Right hindlimb (tissue), 1 donor: Measurements from ENCODE around the gene MTHFR.

Experiments used
- DNase-seq: peaks from one replicate; pipeline ENCODE4 v3.0.0-alpha.2; 2018

Gene MTHFR

DNA sequence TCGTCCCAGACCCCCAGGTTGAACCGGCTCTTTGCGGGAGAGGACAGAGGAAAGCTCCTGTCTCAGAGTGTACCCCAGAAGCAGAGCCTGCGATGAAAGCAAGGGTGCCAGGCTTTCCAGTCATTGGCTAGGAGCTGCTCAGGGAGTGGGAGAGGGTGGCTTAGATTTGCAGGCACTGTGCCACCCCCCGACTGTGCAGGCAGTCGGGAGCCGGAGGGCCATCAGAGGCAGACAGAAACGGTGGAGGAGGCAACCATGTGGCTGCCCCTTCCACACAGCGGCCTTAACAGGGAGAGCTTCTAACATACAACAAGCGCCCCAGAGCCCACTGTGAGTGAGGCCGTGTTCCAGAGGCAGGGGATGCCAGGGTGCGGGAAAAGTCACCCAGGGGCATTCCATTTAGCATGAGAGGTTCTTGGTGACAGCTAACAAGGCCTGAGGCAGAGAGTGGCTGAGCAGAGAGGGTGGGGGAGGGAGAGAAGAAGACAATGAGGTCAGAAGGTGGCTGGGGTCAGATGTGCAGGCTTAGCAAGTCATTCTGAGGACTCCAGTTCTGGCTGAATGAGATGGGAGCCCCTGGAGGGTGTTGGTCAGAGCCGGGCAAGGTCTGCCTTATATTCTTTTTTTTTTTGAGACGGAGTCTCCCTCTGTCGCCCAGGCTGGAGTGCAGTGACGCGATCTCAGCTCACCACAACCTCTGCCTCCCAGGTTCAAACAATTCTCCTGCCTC, 53.2 kb downstream of the MTHFR start:
- no peak for DNase-seq

DNA sequence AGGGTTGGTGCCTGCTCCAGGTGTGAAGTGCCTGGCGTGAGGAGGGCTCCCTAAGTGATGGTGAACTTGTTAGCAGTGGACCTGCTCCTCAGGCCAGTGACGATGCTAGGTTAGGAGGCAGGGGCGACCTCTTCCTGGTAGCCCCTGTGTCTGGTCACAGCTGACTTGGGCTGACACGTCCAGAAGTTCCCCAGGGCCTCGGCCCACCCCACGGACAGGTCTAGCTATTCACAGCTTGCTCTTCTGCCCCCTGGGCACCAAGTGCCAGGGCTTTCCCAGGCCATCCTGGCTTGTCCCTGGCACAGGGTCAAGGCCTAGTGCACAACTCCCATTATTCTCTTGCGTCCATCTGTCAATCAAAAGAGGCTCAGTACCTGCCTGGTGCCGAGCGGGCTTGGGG, 54.7 kb downstream of the MTHFR start:
- no peak for DNase-seq

DNA sequence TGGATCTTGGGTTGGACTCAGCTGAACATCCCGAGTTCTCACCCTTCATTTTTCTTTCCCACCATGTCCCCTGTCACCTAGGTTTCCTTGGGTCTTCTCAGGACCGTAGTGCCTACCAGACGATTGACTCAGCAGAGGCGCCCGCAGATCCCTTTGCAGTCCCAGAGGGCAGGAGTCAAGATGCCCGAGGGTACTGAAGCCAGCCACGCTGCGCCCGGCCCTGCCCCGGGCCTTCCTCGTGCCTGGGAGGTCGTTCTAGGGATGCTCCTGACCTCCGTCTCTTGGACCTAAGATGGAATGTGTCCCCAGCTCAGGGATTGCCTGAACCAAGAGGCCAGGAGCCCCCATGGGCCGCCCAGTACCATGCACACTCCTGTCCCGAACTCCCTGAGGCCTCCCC, 55.8 kb downstream of the MTHFR start:
- DNase-seq = no peak

DNA sequence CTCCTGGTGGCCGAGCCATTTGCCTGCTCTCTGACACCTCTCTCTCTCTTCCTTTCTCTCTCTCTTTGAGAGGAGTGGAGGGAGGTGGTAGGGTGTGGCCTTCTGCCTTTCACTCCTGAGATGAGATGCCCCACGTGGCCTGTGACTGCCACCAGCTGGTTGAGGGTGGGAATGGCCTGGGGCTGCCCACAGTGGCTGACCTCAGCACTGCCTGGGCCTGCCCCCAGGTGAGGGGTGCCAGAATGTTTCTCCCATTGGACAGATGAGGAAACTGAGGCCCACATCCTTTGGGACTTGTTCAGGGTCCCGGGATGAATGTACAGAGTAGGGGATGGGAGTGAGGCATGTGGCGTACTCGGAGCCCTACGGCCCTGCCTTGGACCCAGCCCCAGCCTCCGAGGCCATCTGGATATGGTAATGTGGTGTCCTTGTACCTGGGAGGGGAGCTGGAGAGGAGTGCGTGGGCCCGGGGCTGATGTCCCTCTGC, 56.5 kb downstream of the MTHFR start:
- no peak for DNase-seq

DNA sequence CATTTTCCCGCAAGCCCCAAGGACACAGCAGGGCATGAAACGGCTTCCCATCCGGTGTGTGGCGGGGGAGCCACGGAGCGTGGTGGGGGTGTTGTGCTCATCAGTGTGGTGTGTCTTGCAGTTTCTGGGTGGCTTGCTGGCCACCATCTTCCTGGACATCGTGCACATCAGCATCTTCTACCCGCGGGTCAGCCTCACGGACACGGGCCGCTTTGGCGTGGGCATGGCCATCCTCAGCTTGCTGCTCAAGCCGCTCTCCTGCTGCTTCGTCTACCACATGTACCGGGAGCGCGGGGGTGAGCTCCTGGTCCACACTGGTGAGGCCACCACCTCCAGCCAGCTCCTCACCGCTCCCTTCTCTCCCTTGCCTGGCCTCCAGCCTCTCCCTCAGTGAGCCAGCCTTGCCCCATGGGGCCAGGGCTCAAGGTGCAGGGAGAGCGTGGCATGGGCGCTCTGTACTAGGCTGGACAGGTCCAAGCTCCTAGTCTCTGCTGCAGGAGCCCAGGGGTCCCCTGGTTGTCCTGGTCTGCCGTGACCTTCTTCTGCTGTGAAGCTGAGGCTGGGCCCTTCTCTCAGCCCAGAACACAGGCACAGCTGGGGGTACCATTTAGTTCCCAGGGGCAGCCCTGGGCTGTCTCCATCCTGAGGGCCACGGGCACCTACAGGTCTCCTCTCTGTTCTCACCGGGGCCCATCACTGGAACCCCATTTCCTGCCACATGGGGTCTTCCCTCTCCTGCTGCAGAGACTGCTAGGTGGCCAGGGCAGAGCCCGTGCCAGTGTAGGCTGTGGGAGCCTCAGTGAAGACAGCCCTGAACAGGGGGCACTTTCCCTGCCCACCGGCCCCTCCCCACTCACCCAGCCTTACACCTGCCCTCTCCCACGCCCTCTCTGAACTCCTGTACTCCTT, 57.2 kb downstream of the MTHFR start:
- DNase-seq = no peak

DNA sequence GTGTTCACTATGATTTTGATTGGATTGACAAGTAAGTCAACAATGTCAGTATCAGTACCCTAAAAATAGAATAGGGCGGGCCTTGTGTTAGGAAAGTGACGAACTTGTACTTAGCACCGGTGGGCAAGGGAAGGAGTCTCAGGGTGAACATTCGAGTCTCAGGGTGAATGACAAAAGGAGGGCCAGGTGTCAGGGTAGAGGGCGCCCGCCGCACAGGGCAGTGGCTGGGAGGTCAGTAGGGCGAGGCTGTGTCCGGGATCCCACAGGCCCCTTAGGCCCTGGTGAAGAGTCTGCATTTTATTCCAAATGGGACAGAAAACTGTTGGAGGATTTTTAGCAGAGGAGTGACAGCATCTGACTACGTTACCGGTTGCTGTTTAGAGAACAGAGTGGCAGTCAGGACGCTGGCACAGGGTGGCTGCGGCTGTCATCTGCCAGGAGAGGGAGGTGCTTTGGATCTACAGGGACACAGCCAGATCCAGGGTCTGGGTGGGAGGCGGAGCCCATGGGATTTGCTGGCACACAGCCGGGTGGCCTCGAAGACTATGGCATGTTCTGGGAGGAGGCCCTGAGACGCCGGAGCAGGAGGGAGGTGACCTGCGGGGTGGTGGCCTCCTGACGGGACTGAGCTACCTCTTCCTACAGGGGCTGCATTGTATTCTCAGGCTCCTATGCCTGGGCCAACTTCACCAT, 58.8 kb downstream of the MTHFR start:
- no peak for DNase-seq

DNA sequence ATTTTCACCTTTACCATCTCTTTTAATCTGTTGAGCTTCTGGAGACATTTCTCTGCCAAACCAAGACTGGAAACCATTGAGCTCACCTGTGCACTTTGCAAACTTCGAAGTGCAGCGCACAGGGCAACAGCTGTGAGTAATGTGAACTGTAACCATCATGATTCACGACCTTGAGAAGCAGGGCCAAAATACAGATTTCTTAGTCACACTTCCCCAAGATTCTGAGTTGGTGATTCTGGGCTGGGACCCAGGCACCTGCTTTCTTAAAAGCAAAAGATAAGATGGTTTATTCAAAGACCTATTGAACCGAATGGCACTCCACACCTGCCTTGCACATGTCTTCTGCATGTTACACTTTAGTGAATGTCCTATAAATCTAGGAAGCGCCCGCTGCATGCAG, 59.7 kb downstream of the MTHFR start:
- DNase-seq = no peak

DNA sequence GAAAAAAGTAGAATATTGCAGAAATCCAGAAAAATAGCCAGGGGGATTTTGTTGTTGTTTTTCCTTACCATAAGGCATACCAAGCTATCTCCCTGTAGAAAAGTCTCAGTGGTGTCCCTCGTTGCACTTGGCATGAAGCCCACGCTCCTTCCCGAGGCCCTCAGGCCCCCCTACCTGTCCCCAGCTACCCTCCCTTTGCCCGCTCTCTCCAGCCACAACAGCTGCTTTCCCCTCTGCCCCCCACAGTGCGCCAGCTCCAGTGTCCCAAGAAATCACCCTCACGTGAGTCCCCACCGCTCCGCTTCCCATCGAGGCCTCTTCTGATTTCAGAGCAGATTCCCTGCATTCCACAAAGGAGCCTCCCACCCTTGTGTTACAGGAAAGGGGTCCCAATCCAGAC, 61.5 kb downstream of the MTHFR start:
- no peak for DNase-seq

DNA sequence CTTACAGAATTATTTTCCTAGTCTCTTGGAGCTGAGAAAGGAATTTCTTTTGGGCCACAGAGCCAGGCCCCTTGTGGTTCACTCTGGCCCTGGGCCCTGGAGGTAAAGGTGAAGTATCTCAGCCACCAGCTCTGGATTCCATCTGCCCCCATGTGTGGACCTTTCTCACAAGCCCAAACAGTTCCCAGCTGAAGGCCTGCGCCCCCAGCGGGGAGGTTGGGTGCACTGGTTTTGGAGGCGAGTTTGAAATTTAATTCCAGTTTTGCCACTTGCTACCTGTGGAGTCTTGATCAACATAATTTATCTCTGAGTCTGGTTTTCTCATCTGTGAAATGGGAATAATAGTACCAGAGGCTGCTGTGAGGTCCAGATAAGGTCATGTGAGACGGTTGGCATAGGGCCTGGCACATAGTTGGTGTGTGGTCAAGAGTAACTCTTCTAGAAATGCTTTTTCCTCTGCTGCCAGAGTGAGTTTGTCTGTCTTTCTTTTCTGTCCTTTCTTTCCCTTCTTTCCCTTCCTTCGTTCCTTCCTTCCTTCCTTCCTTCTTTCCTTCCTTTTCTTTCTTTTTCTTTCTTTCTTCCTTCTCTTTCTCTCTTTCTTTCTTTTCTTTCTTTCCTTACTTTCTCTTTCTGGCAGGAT, 63.7 kb downstream of the MTHFR start:
- DNase-seq = no peak

DNA sequence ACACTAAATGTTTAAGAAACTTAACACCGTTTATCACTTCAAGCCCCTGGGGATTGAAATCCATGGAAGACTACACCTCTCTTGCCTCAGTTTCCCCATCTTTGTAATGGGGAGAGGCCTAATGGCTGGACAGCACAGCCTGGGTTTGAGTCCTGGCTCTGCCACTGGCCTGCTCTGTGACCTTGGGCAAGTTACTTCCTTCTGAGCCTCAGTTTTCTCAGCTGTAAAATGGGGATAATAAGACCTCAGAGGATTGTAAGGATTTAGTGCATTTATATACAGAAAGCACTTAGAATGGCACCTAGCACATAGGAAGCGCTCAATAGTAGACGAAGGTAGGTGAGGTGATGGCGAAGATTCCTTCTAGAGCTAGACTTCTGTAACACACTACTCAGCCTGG, 64.3 kb downstream of the MTHFR start:
- DNase-seq = no peak

DNA sequence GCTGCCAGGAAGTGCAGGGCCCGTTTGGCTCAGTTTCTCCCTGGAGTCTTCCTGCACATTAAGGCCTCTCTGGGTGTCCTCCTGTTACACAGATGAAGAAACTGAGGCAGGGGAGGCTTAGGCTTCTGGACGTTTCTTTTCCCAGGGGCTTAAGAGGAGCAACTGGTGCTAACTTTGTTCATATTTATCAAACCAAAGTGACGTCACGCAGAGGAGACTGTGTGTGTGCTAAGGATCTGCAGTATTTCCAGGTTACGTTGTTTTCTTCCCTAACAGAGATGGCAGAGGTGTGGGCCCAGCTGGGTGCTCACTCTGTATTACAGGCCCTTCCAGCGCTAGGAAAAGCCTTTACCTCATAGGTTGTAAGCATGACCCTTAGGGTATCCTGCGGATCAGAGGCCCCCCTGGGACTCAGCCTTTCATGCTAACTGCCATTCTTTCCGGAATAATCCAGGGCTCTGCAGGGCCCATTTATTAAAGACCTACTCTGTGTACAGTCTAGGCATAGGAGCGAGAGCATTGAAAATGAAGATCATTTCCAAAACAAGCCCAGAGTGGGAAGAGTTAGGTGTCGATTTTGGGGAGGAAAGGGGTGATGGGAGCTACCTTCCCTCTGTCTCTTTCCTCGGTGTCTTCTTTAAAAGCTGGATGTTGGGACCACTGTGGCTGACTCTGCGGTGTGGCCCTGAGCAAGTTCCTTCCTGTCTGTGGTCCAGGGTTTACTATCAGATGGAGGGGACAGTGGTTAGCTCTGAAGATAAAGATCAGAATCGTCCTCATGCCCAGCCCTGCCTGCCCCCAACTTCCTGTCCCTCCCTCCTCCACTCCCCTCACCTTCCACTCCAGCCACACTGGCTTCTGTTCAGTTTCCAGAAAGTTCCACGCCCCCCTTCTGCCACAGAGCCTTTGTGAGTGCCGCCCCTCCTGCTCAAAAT, 65.2 kb downstream of the MTHFR start:
- DNase-seq = no peak

DNA sequence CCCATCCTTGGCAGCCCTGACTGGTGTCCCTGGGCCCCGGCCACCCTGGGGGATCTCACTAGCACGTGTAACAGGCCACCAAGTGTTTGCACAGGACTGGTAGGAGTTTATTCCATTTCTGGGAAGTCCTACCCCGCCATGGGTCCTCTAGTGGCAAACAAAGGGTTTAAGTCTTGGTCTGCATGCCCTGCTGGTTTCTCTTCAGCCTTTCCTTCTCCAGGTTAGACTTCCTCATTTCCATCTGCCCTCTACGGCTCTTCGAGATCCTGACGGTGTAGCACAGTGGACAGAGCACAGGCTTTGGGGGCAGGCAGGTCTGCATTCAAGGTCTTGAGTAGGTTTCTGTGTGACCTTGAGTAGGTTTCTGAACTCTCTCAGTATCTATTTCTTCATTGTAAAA, 67.0 kb downstream of the MTHFR start:
- DNase-seq = no peak

DNA sequence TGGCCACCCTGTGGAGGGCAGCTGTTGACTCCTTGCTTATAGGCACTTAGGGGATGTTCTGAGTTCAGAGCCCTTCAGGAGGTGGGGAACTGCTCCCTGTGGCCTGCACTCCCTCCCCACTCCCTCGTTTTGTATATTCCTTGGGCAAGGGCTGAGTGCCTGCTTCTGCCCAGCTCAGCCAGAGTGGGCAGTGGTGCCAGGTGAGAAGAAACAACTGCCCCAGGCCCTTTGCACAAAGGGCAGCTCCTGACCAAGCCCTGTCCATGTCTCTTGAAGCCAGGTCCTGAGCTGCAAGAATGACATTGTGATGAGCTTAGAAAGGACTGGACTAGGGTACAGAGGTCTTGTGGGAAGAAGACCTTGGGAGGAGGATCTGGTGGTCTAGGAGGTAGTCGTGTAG, 67.7 kb downstream of the MTHFR start:
- no peak for DNase-seq

DNA sequence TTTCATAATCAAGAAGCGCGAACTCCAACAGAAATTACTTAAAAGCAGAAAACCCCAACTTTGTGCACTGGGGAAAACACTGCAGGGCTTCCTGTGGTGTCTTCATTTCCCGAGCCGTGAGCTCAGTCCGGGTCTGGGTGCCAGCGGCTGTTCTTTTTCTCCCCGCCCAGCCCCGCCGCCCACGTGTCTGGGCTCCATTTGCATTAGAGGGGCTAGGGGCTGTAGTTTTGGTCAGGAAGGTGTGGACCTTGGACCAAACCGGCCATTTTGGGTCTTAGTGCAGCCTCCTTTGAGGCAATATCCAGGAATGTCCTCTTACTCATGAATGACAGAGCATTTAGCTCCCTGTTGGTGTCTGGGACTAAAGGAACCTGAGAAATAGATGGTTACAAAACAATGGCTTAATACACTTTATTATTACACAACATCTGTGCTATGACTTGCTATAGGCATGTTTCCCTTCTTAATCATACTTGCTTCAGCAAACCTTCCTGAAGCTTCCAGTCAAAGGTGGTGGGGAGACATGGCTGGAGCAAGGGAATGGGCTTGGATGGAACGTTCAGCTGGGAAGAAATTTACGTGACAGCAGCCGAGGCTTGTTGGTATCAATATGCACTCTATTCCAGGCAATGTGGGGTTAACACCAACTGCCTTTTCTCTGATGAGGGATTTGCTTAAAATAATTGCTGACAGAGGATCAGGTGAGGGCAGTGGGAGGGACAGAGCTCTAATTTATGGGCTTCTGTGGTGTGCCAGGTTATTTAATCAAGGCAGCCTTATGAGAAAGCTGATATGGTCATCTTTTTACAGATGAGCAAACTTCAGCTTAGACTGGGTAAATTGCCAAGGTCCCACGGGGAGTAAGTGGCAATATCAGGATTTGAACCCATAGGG, 68.8 kb downstream of the MTHFR start:
- DNase-seq = peak; percentile 64

DNA sequence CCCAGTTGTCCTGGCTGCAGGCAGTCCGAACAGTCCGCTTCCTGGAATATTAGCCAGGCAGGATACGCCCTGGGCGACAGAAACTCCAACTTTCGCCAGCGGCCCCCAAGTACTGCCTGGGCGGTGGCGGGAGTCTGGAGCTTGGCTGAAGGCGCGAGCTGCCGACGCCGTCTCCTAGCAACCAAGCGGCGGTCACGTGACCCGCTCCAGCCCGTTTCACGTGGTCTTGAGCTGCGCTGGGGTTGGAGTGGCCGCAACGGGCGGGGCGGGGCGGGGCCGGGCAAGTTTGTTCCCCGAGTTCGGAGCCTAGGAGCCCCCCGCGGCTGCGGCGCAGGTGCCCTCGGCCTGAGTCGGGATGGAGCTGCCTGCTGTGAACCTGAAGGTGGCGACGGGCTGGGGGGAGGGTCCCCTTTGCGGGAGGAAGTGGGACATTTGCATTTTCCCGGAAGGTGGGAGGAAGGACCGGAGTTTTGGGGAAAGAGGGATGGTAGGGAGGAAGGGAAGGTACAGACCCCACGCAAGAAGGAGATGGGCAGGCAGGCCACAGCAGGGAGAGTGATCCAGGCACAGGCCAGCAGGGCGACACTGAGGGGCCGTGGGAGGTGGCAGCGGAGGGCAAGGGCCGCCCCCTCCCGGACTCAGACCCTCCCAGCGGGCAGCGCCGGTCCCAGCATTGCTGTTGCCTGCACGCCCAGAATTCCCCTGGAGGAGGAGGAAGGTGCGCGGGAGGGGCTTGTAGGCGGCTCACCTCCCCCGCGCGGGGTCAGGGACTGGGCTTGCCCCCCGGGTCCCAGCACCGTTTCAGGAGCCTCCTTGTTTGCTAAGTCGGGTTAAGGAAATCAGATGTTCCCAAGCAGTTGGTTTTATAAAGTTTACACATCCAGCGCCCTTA, 69.7 kb downstream of the MTHFR start, which contains the start of gene AGTRAP:
Gene AGTRAP, plus strand, starts transcription at position 283 of the 892 bp plus-strand sequence. Its CDS starts 73 bp downstream, at position 356.
- peak; percentile 98 for DNase-seq
